ENCODE data around the gene EFNA5. TPM values are rescaled to one million over a fixed set of nuclear protein-coding genes. Genes with fewer than 3 reads are reported as not detected.

EFNA5 gene
- polyA plus RNA-seq, 1 of the 3 experiments (the other 2 are of a cell fraction) = 0.81 TPM

DNA sequence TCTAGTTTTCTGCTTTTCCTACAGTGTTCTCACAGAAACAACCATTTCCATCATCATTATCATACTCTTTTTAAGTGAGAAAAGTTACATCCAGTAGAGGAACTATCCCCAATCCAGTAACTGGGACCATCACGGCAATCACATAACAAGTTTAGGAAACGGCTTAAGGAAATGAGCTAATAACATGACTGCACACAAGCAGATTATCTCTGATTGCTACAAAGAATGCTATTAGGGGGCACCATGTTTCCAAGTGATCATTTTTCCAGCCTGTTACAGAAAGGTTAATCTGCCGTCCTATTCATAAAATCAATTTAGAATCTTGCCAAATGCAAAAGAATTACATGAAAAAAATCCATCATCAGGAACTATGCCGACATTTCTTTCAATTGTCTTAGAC is 94.6 kb downstream of the EFNA5 start:
- H3K27me3 ChIP-seq (ENCODE audit: insufficient read depth) = no peaks in the 10 kb centered on the region
- POLR2A ChIA-PET = no interaction called here
- H3F3A ChIP-seq (replicated peaks; ENCODE audit: insufficient read depth) = no peaks in the 10 kb centered on the region
- WGBS (ENCODE audit: low lambda C conversion rate) = 87% methylated on average over 4 of the region's 4 CpGs
- no peaks in the 10 kb centered on the region for H3K9me2 ChIP-seq
- H3K4me1 ChIP-seq (ENCODE audit: control insufficient read depth in 1 of 2, insufficient read depth in 2 of 2, low read depth in 1 of 2, low read length in 1 of 2) = peaks cover 6 to 16% of the 10 kb centered on the region in 2 experiments; a peak in 3 of 4 replicates
- no peak for DNase-seq
- no peaks in the 10 kb centered on the region for H3K9me3 ChIP-seq
- CTCF ChIA-PET = interaction anchor here (1.5 to 1.6 kb wide), 2 partner anchors 10 to 52 kb away, joined by 3 to 6 read pairs; no protein-coding TSS in a partner anchor
- H3K36me3 ChIP-seq (replicated peaks in 1 of 2; ENCODE audit: control insufficient read depth in 1 of 2, insufficient read depth in 2 of 2, low read length in 1 of 2) = no peaks in the 10 kb centered on the region
- H3K4me2 ChIP-seq = no peak overlapping the region
- H3K79me2 ChIP-seq (ENCODE audit: insufficient read depth) = no peaks in the 10 kb centered on the region
- H3K27ac ChIP-seq (ENCODE audit: low read depth in 2 of 2, low read length in 1 of 2) = no peak overlapping the region
- no peak overlapping the region for H2AFZ ChIP-seq (ENCODE audit: low read depth)
- H4K20me1 ChIP-seq (ENCODE audit: insufficient read depth) = no peaks in the 10 kb centered on the region
- no peak overlapping the region for H3K9ac ChIP-seq
- TF ChIP-seq MXI1 (IDR thresholded peaks at IDR 0.05; ENCODE audit: low read depth, low read length) (no peak), EP300 (IDR thresholded peaks at IDR 0.05; ENCODE audit: borderline replicate concordance in 1 of 2, low read depth in 1 of 2, low read length in 1 of 2) (no peak), SIN3A (IDR thresholded peaks at IDR 0.05; ENCODE audit: borderline replicate concordance, low read depth, low read length) (no peak), RXRA (IDR thresholded peaks at IDR 0.05; ENCODE audit: borderline replicate concordance, low read depth) (no peak), NFIC (IDR thresholded peaks at IDR 0.05; ENCODE audit: borderline replicate concordance) (no peak)
- H3K4me3 ChIP-seq (ENCODE audit: low read depth in 2 of 2, low read length in 1 of 2) = no peak overlapping the region

DNA sequence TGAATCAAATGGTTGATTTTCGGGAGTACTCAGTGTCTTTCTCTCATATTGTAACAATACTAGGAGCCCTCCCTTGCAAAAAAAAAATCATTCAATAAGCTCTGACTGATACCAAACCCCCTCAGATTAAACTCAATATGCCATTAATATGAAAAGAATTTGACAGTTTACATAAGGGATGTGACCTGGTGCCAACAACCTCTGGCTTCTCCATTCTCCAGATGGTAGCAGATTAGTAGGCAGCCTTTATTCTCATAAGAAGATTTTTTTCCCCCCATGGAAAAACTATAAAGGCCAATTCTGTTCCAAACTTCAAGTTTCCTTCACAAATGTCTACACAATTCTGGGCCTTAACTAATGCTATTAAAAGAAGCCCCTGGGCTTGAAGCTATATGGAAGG is 96.5 kb downstream of the EFNA5 start:
- ChIA-PET POLR2A (no interaction called here), CTCF (interaction anchor here (1.4 to 4.2 kb wide), 2 partner anchors 13 to 19 kb away, joined by 5 to 42 read pairs; no protein-coding TSS in a partner anchor)
- Histone ChIP-seq H3F3A (replicated peaks; ENCODE audit: insufficient read depth) (no peaks in the 10 kb centered on the region), H3K9me3 (no peaks in the 10 kb centered on the region), H3K4me3 (ENCODE audit: low read depth in 2 of 2, low read length in 1 of 2) (no peak overlapping the region), H3K9ac (no peak overlapping the region), H3K9me2 (no peaks in the 10 kb centered on the region), H3K4me1 (ENCODE audit: control insufficient read depth in 1 of 2, insufficient read depth in 2 of 2, low read depth in 1 of 2, low read length in 1 of 2) (peaks cover 6 to 25% of the 10 kb centered on the region in 2 experiments; a peak in 3 of 4 replicates), H3K4me2 (no peak overlapping the region), H3K36me3 (replicated peaks in 1 of 2; ENCODE audit: control insufficient read depth in 1 of 2, insufficient read depth in 2 of 2, low read length in 1 of 2) (no peaks in the 10 kb centered on the region), H2AFZ (ENCODE audit: low read depth) (no peak overlapping the region), H4K20me1 (ENCODE audit: insufficient read depth) (no peaks in the 10 kb centered on the region), H3K27me3 (ENCODE audit: insufficient read depth) (no peaks in the 10 kb centered on the region), H3K79me2 (ENCODE audit: insufficient read depth) (no peaks in the 10 kb centered on the region), H3K27ac (ENCODE audit: low read depth in 2 of 2, low read length in 1 of 2) (no peak overlapping the region)
- TF ChIP-seq ELF1 (IDR thresholded peaks at IDR 0.05) = no peak
- TF ChIP-seq, protein P1, sequence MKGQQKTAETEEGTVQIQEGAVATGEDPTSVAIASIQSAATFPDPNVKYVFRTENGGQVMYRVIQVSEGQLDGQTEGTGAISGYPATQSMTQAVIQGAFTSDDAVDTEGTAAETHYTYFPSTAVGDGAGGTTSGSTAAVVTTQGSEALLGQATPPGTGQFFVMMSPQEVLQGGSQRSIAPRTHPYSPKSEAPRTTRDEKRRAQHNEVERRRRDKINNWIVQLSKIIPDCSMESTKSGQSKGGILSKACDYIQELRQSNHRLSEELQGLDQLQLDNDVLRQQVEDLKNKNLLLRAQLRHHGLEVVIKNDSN (IDR thresholded peaks at IDR 0.05; ENCODE audit: borderline replicate concordance, low read depth) = no peak
- WGBS (ENCODE audit: low lambda C conversion rate) = 93% methylated on average over 1 of the region's 1 CpG
- no peak for DNase-seq

DNA sequence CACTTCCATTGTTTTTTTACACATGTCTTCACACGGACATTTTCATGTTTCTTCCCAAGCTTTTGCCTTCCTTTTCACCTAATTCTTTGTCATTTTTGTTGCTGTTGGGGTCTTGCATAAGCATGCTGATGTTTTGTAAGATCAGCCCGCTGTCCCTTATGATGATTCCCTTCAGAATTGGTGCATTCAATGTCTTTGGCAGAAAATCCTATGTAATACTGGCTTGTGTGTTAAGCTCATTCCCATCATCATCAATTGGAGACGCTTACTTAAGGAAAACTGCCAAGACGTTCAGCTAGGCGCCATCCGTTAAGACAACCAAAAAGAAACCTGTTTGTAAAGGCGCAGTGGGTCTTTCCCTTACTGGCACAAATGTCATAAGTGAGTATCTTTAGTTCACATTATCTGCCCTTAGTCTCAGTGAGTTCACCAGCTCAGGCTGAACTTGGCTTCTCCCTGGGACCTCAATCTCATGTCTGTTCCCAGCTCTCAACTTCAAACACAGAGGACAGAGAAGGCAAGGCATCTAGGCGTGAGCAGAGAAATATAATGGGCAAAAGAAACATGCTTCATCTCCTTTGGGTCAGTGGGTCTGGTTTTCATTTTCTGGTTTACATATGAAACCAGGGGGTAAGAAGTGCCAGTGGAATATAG is 97.9 kb downstream of the EFNA5 start:
- CTCF ChIA-PET = interaction anchor here (0.6 to 4.2 kb wide), 39 partner anchors 9 to 185 kb away, joined by 3 to 42 read pairs (median 5); no protein-coding TSS in a partner anchor
- Histone ChIP-seq H4K20me1 (ENCODE audit: insufficient read depth) (no peaks in the 10 kb centered on the region), H3K36me3 (replicated peaks in 1 of 2; ENCODE audit: control insufficient read depth in 1 of 2, insufficient read depth in 2 of 2, low read length in 1 of 2) (no peaks in the 10 kb centered on the region), H3K4me1 (ENCODE audit: control insufficient read depth in 1 of 2, insufficient read depth in 2 of 2, low read depth in 1 of 2, low read length in 1 of 2) (peaks cover 6 to 25% of the 10 kb centered on the region in 2 experiments; a peak in 3 of 4 replicates), H3K27me3 (ENCODE audit: insufficient read depth) (no peaks in the 10 kb centered on the region), H3K4me2 (no peak overlapping the region), H3K79me2 (ENCODE audit: insufficient read depth) (no peaks in the 10 kb centered on the region), H3K9me3 (no peaks in the 10 kb centered on the region), H3K27ac (ENCODE audit: low read depth in 2 of 2, low read length in 1 of 2) (no peak overlapping the region), H3K9me2 (no peaks in the 10 kb centered on the region), H3K9ac (no peak overlapping the region), H3F3A (replicated peaks; ENCODE audit: insufficient read depth) (no peaks in the 10 kb centered on the region), H3K4me3 (ENCODE audit: low read depth in 2 of 2, low read length in 1 of 2) (no peak overlapping the region), H2AFZ (ENCODE audit: low read depth) (no peak overlapping the region)
- WGBS (ENCODE audit: low lambda C conversion rate) = 94% methylated on average over 8 of the region's 8 CpGs
- no peak for DNase-seq
- POLR2A ChIA-PET = interaction anchor here (0.7 to 2.7 kb wide), 5 partner anchors 35 to 97 kb away, joined by 3 to 8 read pairs (median 4); no protein-coding TSS in a partner anchor
- TF ChIP-seq TCF12 (IDR thresholded peaks at IDR 0.05) (no peak), GATA2 (CRISPR knock-in tag; IDR thresholded peaks at IDR 0.05) (no peak), RXRA (IDR thresholded peaks at IDR 0.05; ENCODE audit: borderline replicate concordance, low read depth) (no peak), SMC3 (IDR thresholded peaks at IDR 0.05; ENCODE audit: low read depth, low read length) (no peak), SIN3A (IDR thresholded peaks at IDR 0.05; ENCODE audit: borderline replicate concordance, low read depth, low read length) (no peak), JUND (IDR thresholded peaks at IDR 0.05) (no peak), EP300 (IDR thresholded peaks at IDR 0.05; ENCODE audit: borderline replicate concordance in 1 of 2, low read depth in 1 of 2, low read length in 1 of 2) (no peak), CHD2 (IDR thresholded peaks at IDR 0.05; ENCODE audit: low read length, partially characterized antibody) (no peak), RFX5 (IDR thresholded peaks at IDR 0.05; ENCODE audit: low read length) (no peak), YY1 (IDR thresholded peaks at IDR 0.05; ENCODE audit: low read depth) (no peak), RAD21 (IDR thresholded peaks at IDR 0.05; ENCODE audit: low read length) (no peak), RCOR1 (IDR thresholded peaks at IDR 0.05; ENCODE audit: low read length) (no peak)
- TF ChIP-seq, protein P2, sequence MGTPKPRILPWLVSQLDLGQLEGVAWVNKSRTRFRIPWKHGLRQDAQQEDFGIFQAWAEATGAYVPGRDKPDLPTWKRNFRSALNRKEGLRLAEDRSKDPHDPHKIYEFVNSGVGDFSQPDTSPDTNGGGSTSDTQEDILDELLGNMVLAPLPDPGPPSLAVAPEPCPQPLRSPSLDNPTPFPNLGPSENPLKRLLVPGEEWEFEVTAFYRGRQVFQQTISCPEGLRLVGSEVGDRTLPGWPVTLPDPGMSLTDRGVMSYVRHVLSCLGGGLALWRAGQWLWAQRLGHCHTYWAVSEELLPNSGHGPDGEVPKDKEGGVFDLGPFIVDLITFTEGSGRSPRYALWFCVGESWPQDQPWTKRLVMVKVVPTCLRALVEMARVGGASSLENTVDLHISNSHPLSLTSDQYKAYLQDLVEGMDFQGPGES (IDR thresholded peaks at IDR 0.05; ENCODE audit: low read depth, low read length) = no peak
- TF ChIP-seq, protein P3, sequence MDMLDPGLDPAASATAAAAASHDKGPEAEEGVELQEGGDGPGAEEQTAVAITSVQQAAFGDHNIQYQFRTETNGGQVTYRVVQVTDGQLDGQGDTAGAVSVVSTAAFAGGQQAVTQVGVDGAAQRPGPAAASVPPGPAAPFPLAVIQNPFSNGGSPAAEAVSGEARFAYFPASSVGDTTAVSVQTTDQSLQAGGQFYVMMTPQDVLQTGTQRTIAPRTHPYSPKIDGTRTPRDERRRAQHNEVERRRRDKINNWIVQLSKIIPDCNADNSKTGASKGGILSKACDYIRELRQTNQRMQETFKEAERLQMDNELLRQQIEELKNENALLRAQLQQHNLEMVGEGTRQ (IDR thresholded peaks at IDR 0.05; ENCODE audit: borderline replicate concordance, low read depth, low read length) = no peak
- TF ChIP-seq, protein P1 (IDR thresholded peaks at IDR 0.05; ENCODE audit: borderline replicate concordance, low read depth) = no peak

Data from SK-N-SH (cell line).